Small intestine (tissue), 7 donors: ENCODE results near the gene ZSCAN2. TPM values are rescaled to one million over a fixed set of nuclear protein-coding genes. Genes with fewer than 3 reads are reported as not detected.

Experiments
- DNase-seq, 2 donors: peaks; one replicate each; pipeline versions ENCODE4 v3.0.0 to v3.0.0-alpha.2; 2013
- FAIRE-seq: peaks from 2 replicates; lab custom pipeline; 2012; peaks lifted over from hg19 to GRCh38; lab: Jason Lieb, UNC
- H3K27ac ChIP-seq, 3 donors: one replicate each; pipeline ENCODE4 v1.5.1; 2013; ENCODE audit warnings: low read length in 2 of 3, mild to moderate bottlenecking in 2 of 3, control low read depth in 1 of 3, inconsistent platforms in 1 of 3, low read depth in 1 of 3, moderate library complexity in 1 of 3
- H3K27me3 ChIP-seq, 3 donors: one replicate each; pipeline ENCODE4 v1.6.1; 2013; ENCODE audit warnings: low read length in 3 of 3, inconsistent platforms in 1 of 3; ENCODE audit not compliant: control insufficient read depth in 3 of 3, insufficient read depth in 3 of 3
- H3K36me3 ChIP-seq, 3 donors: one replicate each; pipeline ENCODE4 v1.6.1; 2013; ENCODE audit warnings: low read length in 3 of 3, inconsistent platforms in 1 of 3, low read depth in 1 of 3, mild to moderate bottlenecking in 1 of 3, moderate library complexity in 1 of 3; ENCODE audit not compliant: control insufficient read depth in 3 of 3, insufficient read depth in 2 of 3
- H3K4me1 ChIP-seq, 3 donors: one replicate each; pipeline ENCODE4 v1.6.1; 2013; ENCODE audit warnings: low read length in 2 of 3, inconsistent platforms in 1 of 3, low read depth in 1 of 3, mild to moderate bottlenecking in 1 of 3, moderate library complexity in 1 of 3; ENCODE audit not compliant: control insufficient read depth in 3 of 3, insufficient read depth in 2 of 3
- H3K4me3 ChIP-seq, 3 donors: one replicate each; pipeline ENCODE4 v1.5.1; 2013; ENCODE audit warnings: low read length in 3 of 3, control low read depth in 1 of 3, inconsistent platforms in 1 of 3, low read depth in 1 of 3, mild to moderate bottlenecking in 1 of 3, moderate library complexity in 1 of 3
- H3K9me3 ChIP-seq, 2 donors: one replicate each; pipeline ENCODE4 v1.6.1; 2013; ENCODE audit warnings: low read depth in 1 of 2, low read length in 1 of 2; ENCODE audit not compliant: control insufficient read depth in 2 of 2, insufficient read depth in 1 of 2
- WGBS, 3 donors: extraction: QIAGEN DNeasy Blood & Tissue Kit; methylation state at CpG; one replicate each; pipeline ENCODE4 v1.1.7; 2013; 5-methylcytosine and 5-hydroxymethylcytosine counted together
- polyA plus RNA-seq, 4 donors: library from polyadenylated mRNA; stranded (reverse) in 3 of 4; unstranded in 1 of 4; fragments of 200-250 nt in 3 of 4; fragments of 120-200 nt in 1 of 4; gene quantifications; one replicate each; pipeline versions ENCODE4 v1.2.1 to v1.2.3, GENCODE V29; 2013
- donor health status: healthy with polysubstance abuse.
- donor health status: control.
- donor health status: control.
- donor health status: Bipolar disorder and iron deficiency.
- donor health status: healthy.

ZSCAN2 gene
- polyA plus RNA-seq, 4 donors, result 3.2 to 14.0 (median 4.5) TPM

GRCh38 chr15:84648539-84648938, 47.7 kb downstream of the ZSCAN2 start:
- 66 to 72% (median 71%) methylated on average over 3 of the region's 3 CpGs for WGBS, 3 donors
- H3K9me3 ChIP-seq, result no peaks in the 10 kb centered on the region

DNA sequence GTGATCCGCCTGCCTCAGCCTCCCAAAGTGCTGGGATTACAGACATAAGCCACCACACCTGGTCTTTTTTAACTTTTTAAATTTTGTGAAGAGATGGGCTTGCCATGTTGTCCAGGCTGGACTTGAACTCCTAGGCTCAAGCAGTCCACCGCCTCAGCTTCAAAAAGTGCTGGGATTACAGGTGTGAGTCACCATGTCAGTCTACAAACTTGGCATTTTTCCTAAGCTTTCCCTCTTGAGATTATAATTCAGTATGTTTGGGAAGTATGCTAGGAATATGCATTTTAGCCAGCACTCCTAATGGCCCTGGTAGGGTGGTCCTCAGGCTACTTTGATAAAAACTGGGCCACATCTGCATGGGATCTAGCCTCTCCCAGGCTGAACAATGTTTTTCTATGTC, 48.9 kb downstream of the ZSCAN2 start:
- Histone ChIP-seq H3K4me1 (peaks cover 0 to 11% (median 0%) of the 10 kb centered on the region in 3 donors), H3K9me3 (no peaks in the 10 kb centered on the region), H3K27me3 (no peaks in the 10 kb centered on the region), H3K4me3 (no peak overlapping the region), H3K27ac (no peak overlapping the region), H3K36me3 (peaks cover 13 to 61% (median 17%) of the 10 kb centered on the region in 3 donors)
- FAIRE-seq (no peak), DNase-seq (no peak)
- WGBS, 3 donors, result 96 to 98% (median 97%) methylated on average over 2 of the region's 2 CpGs

More at GRCh38 chr15:84648539-84648938, 47.7 kb downstream of the ZSCAN2 start:
- peaks cover 0 to 10% (median 0%) of the 10 kb centered on the region in 3 donors for H3K4me1 ChIP-seq
- peaks cover 13 to 72% (median 17%) of the 10 kb centered on the region in 3 donors for H3K36me3 ChIP-seq
- H3K27ac ChIP-seq, result no peak overlapping the region
- FAIRE-seq, result no peak
- no peak overlapping the region for H3K4me3 ChIP-seq
- no peaks in the 10 kb centered on the region for H3K27me3 ChIP-seq
- DNase-seq, result no peak

GRCh38 chr15:84653584-84653909, 52.7 kb downstream of the ZSCAN2 start:
- H3K4me3 ChIP-seq, result peak overlapping the region; percentile 74 to 84 (median 75)

DNA sequence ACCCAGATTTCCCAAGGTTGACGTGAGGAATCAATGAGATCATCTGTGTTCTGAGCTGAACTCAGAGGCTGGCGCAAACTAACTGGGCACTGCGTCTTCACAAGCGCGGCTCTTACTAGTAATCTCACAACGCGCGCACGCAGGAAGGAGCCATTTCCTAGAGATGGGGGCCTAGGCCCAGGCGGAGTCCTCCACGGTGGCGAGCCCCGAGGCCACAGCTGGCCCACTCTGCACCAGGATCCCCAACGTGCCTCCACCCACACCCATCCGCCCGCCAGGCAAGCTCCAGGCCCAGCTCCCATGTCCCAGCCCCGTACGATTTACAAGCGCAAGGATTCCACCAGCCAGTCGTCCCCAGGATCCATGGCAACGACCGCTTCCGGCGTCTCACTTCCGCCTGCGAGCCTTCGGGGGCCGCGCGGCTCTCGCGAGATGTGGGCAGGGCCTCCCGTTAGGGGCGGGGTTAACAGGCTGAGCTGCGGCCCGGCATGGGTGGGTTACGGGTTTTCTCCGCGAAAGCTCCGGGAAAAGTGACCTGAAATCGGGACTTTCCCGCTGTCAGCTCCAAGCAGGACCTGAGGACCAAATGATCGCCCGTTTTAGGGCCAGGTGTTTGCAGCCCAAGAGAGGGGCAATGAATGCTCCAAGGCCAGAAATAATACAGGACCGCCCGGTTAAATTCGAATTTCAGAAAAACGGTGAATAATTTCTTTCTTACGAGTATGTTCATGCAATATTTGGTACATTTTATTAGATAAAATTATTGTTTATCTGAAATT, 53.3 kb downstream of the ZSCAN2 start, which contains the start of gene WDR73:
Gene WDR73, minus strand, starts transcription at position 374 of the 779 bp plus-strand sequence. Its CDS starts 9 bp downstream, at position 365.
- FAIRE-seq (no peak), DNase-seq (peak; percentile 95 to 98)
- Histone ChIP-seq H3K27ac (peak within 1 kb of the TSS; percentile 32 to 89 (median 86)), H3K4me1 (peaks cover 0 to 23% (median 3%) of the 10 kb centered on the region in 3 donors), H3K4me3 (peak within 1 kb of the TSS; percentile 74 to 84 (median 75)), H3K9me3 (no peaks in the 10 kb centered on the region), H3K36me3 (peaks cover 3 to 25% (median 3%) of the 10 kb centered on the region in 3 donors), H3K27me3 (no peaks in the 10 kb centered on the region)
- 0% methylated on average over 48 to 49 of the region's 49 CpGs for WGBS, 3 donors

More at GRCh38 chr15:84653584-84653909, 52.7 kb downstream of the ZSCAN2 start:
- H3K4me1 ChIP-seq, result peaks cover 0 to 19% (median 0%) of the 10 kb centered on the region in 3 donors
- no peaks in the 10 kb centered on the region for H3K9me3 ChIP-seq
- WGBS, 3 donors, result 7 to 18% (median 16%) methylated on average over 7 of the region's 7 CpGs
- no peaks in the 10 kb centered on the region for H3K27me3 ChIP-seq
- peak overlapping the region in 2 of 3 donors; percentile 86 to 89 for H3K27ac ChIP-seq
- FAIRE-seq (no peak), DNase-seq (no peak)
- H3K36me3 ChIP-seq, result peaks cover 3 to 27% (median 3%) of the 10 kb centered on the region in 3 donors

GRCh38 chr15:84654689-84655453, 54.1 kb downstream of the ZSCAN2 start:
- FAIRE-seq, result no peak

GRCh38 chr15:84656972-84657371, 56.2 kb downstream of the ZSCAN2 start:
- no peak overlapping the region for H3K4me3 ChIP-seq
- no peak overlapping the region for H3K27ac ChIP-seq
- peaks cover 0 to 8% (median 0%) of the 10 kb centered on the region in 3 donors for H3K36me3 ChIP-seq
- no peaks in the 10 kb centered on the region for H3K27me3 ChIP-seq
- WGBS, 3 donors, result 87 to 94% (median 89%) methylated on average over 7 of the region's 7 CpGs
- no peaks in the 10 kb centered on the region for H3K9me3 ChIP-seq
- H3K4me1 ChIP-seq, result peaks cover 0 to 23% (median 3%) of the 10 kb centered on the region in 3 donors
- no peak for FAIRE-seq
- no peak for DNase-seq

More at GRCh38 chr15:84654689-84655453, 54.1 kb downstream of the ZSCAN2 start:
- Histone ChIP-seq H3K4me1 (peaks cover 0 to 23% (median 3%) of the 10 kb centered on the region in 3 donors), H3K4me3 (peak overlapping the region; percentile 74 to 84 (median 75)), H3K27ac (peak overlapping the region; percentile 32 to 86 (median 73)), H3K36me3 (peaks cover 0 to 18% (median 3%) of the 10 kb centered on the region in 3 donors), H3K9me3 (no peaks in the 10 kb centered on the region), H3K27me3 (no peaks in the 10 kb centered on the region)
- WGBS, 3 donors, result 6% methylated on average over 19 of the region's 19 CpGs
- DNase-seq, result peak; percentile 71 to 87

GRCh38 chr15:84657748-84658079, 56.9 kb downstream of the ZSCAN2 start:
- FAIRE-seq (no peak), DNase-seq (no peak)
- Histone ChIP-seq H3K36me3 (peaks cover 0 to 8% (median 0%) of the 10 kb centered on the region in 3 donors), H3K9me3 (no peaks in the 10 kb centered on the region), H3K27me3 (no peaks in the 10 kb centered on the region), H3K27ac (peak overlapping the region in 1 of 3 donors; percentile 34), H3K4me3 (peak overlapping the region; percentile 27 to 64 (median 38)), H3K4me1 (peaks cover 0 to 21% (median 3%) of the 10 kb centered on the region in 3 donors)
- 19 to 23% (median 20%) methylated on average over 17 of the region's 17 CpGs for WGBS, 3 donors
